ENCODE results near the gene TRIM41.

Gene TRIM41

GRCh38 chr5:181219262-181220177 lies 3.6 kb upstream of the TRIM41 start:
- no peak for TF ChIP-seq CTCF (IDR thresholded peaks at IDR 0.05; ENCODE audit: low read depth, low read length, missing control alignments)
- in situ Hi-C loops (cut with HindIII; ENCODE audit: low sequenced_read_pairs) = no loop called here
- no peak overlapping the region for H3K4me3 ChIP-seq (ENCODE audit: low read depth, low read length)
- DNase-seq (ENCODE audit: low read depth) = no peak

- in situ Hi-C loops (cut with HindIII; ENCODE audit: low sequenced_read_pairs) = no loop called here
- no peak for TF ChIP-seq CTCF (IDR thresholded peaks at IDR 0.05; ENCODE audit: low read depth, low read length, missing control alignments)
Observed at GRCh38 chr5:181220178-181220515, 2.9 kb upstream of the TRIM41 start.

GRCh38 chr5:181221105-181221791 lies 1.8 kb upstream of the TRIM41 start:
- no peak for TF ChIP-seq CTCF (IDR thresholded peaks at IDR 0.05; ENCODE audit: low read depth, low read length, missing control alignments)
- H3K4me3 ChIP-seq (ENCODE audit: low read depth, low read length) = no peak overlapping the region
- in situ Hi-C loops (cut with HindIII; ENCODE audit: low sequenced_read_pairs) = no loop called here
- DNase-seq (ENCODE audit: low read depth) = no peak

More at GRCh38 chr5:181220178-181220515, 2.9 kb upstream of the TRIM41 start:
- no peak overlapping the region for H3K4me3 ChIP-seq (ENCODE audit: low read depth, low read length)
- DNase-seq (ENCODE audit: low read depth) = no peak

- TF ChIP-seq CTCF (IDR thresholded peaks at IDR 0.05; ENCODE audit: low read depth, low read length, missing control alignments) = no peak
- no peak for DNase-seq (ENCODE audit: low read depth)
- peak overlapping the region; percentile 80 for H3K4me3 ChIP-seq (ENCODE audit: low read depth, low read length)
- in situ Hi-C loops (cut with HindIII; ENCODE audit: low sequenced_read_pairs) = no loop called here
Observed at GRCh38 chr5:181221792-181222629, 1.1 kb upstream of the TRIM41 start.

- no peak for TF ChIP-seq CTCF (IDR thresholded peaks at IDR 0.05; ENCODE audit: low read depth, low read length, missing control alignments)
- H3K4me3 ChIP-seq (ENCODE audit: low read depth, low read length) = peak overlapping the region; percentile 80
- in situ Hi-C loops (cut with HindIII; ENCODE audit: low sequenced_read_pairs) = no loop called here
- no peak for DNase-seq (ENCODE audit: low read depth)
Observed at GRCh38 chr5:181222630-181223057, 437 bp upstream of the TRIM41 start.

- no peak for DNase-seq (ENCODE audit: low read depth)
- in situ Hi-C loops (cut with HindIII; ENCODE audit: low sequenced_read_pairs) = no loop called here
- peak overlapping the region; percentile 80 for H3K4me3 ChIP-seq (ENCODE audit: low read depth, low read length)
- no peak for TF ChIP-seq CTCF (IDR thresholded peaks at IDR 0.05; ENCODE audit: low read depth, low read length, missing control alignments)
Observed at GRCh38 chr5:181223729-181224389, 778 bp downstream of the TRIM41 start.

Measured in astrocyte of the cerebellum (primary cell).